H1 (cell line): Measurements from ENCODE around the gene GRM1. TPM values are rescaled to one million over a fixed set of nuclear protein-coding genes. Genes with fewer than 3 reads are reported as not detected.

Source experiments
- CTCF ChIA-PET: fragments of 300-600 bp; sonication (Branson Sonifier 250); formaldehyde crosslinking; loops from one replicate; lab custom pipeline; 2021; ENCODE audit not compliant: partially characterized antibody; lab: Charles Lee
- POLR2A ChIA-PET: fragments of 300-600 bp; sonication (Branson Sonifier 250); formaldehyde crosslinking; loops from one replicate; lab custom pipeline; 2021; ENCODE audit warnings: inconsistent platforms; ENCODE audit not compliant: partially characterized antibody; lab: Charles Lee
- DNase-seq, 2 experiments: peaks; one replicate each; pipeline versions ENCODE4 v3.0.0 to v3.0.0-alpha.2; 2010 to 2022; ENCODE audit warnings: low spot score in 2 of 2, low read depth in 1 of 2, mixed read lengths in 1 of 2
- FAIRE-seq: peaks from 2 replicates; lab custom pipeline; 2011; peaks lifted over from hg19 to GRCh38; lab: Jason Lieb, UNC
- H2AFZ ChIP-seq: 2 replicates; pipeline ENCODE4 v1.8.1; 2012; ENCODE audit warnings: low read length, inconsistent platforms
- H2AK5ac ChIP-seq: 2 replicates; pipeline ENCODE4 v1.6.1; 2013; ENCODE audit warnings: low read depth, low read length
- H2BK120ac ChIP-seq: replicated peaks from 2 replicates; pipeline ENCODE3; 2013; ENCODE audit warnings: low read depth, low read length, inconsistent platforms
- H2BK12ac ChIP-seq: 2 replicates; pipeline ENCODE4 v1.6.1; 2013; ENCODE audit warnings: low read depth, low read length
- H2BK15ac ChIP-seq: 2 replicates; pipeline ENCODE4 v1.6.1; 2013; ENCODE audit warnings: low read length
- H2BK20ac ChIP-seq: 2 replicates; pipeline ENCODE4 v1.6.1; 2013; ENCODE audit warnings: low read length
- H2BK5ac ChIP-seq: 2 replicates; pipeline ENCODE4 v1.6.1; 2013; ENCODE audit warnings: low read depth, low read length
- H3K14ac ChIP-seq: 2 replicates; pipeline ENCODE4 v1.6.1; 2013; ENCODE audit warnings: inconsistent platforms; ENCODE audit not compliant: insufficient read length
- H3K18ac ChIP-seq: 2 replicates; pipeline ENCODE4 v1.6.1; 2013; ENCODE audit warnings: low read length; ENCODE audit errors: extremely low read depth
- H3K23ac ChIP-seq: 2 replicates; pipeline ENCODE4 v1.6.1; 2013; ENCODE audit warnings: inconsistent platforms; ENCODE audit not compliant: insufficient read length
- H3K23me2 ChIP-seq: 2 replicates; pipeline ENCODE4 v1.6.1; 2013; ENCODE audit warnings: low read depth, low read length
- H3K27ac ChIP-seq: 2 replicates; pipeline ENCODE4 v1.6.1; 2011; ENCODE audit warnings: low read depth, low read length, inconsistent platforms
- H3K27me3 ChIP-seq, 4 experiments: replicated peaks in 1 of 4; 1 replicate in 1 of 4; 2 replicates in 3 of 4; pipeline versions ENCODE4 v1.6.1 to v1.8.1; 2011 to 2013; ENCODE audit warnings: low read length in 3 of 4, mild to moderate bottlenecking in 3 of 4, inconsistent platforms in 2 of 4, mixed read lengths in 2 of 4, moderate library complexity in 1 of 4; ENCODE audit not compliant: control insufficient read depth in 3 of 4, insufficient read depth in 3 of 4; ENCODE audit errors: extremely low read depth in 1 of 4
- H3K36me3 ChIP-seq, 4 experiments: 2 replicates each; pipeline versions ENCODE4 v1.6.1 to v1.8.1; 2011 to 2013; ENCODE audit warnings: mild to moderate bottlenecking in 4 of 4, low read length in 3 of 4, moderate library complexity in 2 of 4, control low read depth in 1 of 4, inconsistent platforms in 1 of 4; ENCODE audit not compliant: insufficient read depth in 4 of 4, control insufficient read depth in 2 of 4
- H3K4ac ChIP-seq: replicated peaks from 2 replicates; pipeline ENCODE3; 2013; ENCODE audit warnings: low read length, low read depth, mixed read lengths, inconsistent platforms; ENCODE audit not compliant: insufficient read length
- H3K4me1 ChIP-seq, 4 experiments: replicated peaks in 1 of 4; 1 replicate in 1 of 4; 2 replicates in 3 of 4; pipeline versions ENCODE4 v1.6.1 to v1.8.1; 2011 to 2013; ENCODE audit warnings: low read length in 3 of 4, inconsistent platforms in 2 of 4, mixed read lengths in 1 of 4; ENCODE audit not compliant: insufficient read depth in 4 of 4, control insufficient read depth in 3 of 4
- H3K4me2 ChIP-seq, 2 experiments: 2 replicates each; pipeline versions ENCODE4 v1.6.1 to v1.8.1; 2011 to 2013; ENCODE audit warnings: low read depth in 2 of 2, low read length in 2 of 2, control low read depth in 1 of 2, inconsistent platforms in 1 of 2, mild to moderate bottlenecking in 1 of 2; ENCODE audit not compliant: insufficient read depth in 1 of 2
- H3K4me3 ChIP-seq, 4 experiments: fragments of 200-600, 300-600 bp in 1 of 4; sonication (generic), shearing (Covaris generic), sonication (Bioruptor Twin) in 1 of 4; 2 replicates each; pipeline versions ENCODE4 v1.5.1 to v1.8.1; 2011 to 2016; ENCODE audit warnings: low read length in 4 of 4, low read depth in 3 of 4, control low read depth in 2 of 4, inconsistent platforms in 2 of 4, mild to moderate bottlenecking in 2 of 4, mixed read lengths in 1 of 4, moderate library complexity in 1 of 4; ENCODE audit not compliant: insufficient read depth in 2 of 4; ENCODE audit errors: extremely low read depth in 1 of 4
- H3K56ac ChIP-seq: replicated peaks from 2 replicates; pipeline ENCODE3; 2013; ENCODE audit warnings: low read depth, mild to moderate bottlenecking, mixed read lengths, low read length, inconsistent platforms; ENCODE audit not compliant: insufficient read length
- H3K79me1 ChIP-seq: 2 replicates; pipeline ENCODE4 v1.6.1; 2013; ENCODE audit warnings: low read depth, low read length, control low read depth
- H3K79me2 ChIP-seq, 2 experiments: 2 replicates each; pipeline versions ENCODE4 v1.6.1 to v1.8.1; 2012 to 2013; ENCODE audit warnings: low read length in 2 of 2, mild to moderate bottlenecking in 2 of 2, inconsistent platforms in 1 of 2; ENCODE audit not compliant: insufficient read depth in 2 of 2, control insufficient read depth in 1 of 2
- H3K9ac ChIP-seq, 4 experiments: replicated peaks in 1 of 4; 1 replicate in 1 of 4; 2 replicates in 3 of 4; pipeline versions ENCODE4 v1.6.1 to v1.8.1; 2011 to 2013; ENCODE audit warnings: low read depth in 3 of 4, low read length in 3 of 4, control low read depth in 2 of 4, mild to moderate bottlenecking in 2 of 4, moderate library complexity in 2 of 4, inconsistent platforms in 1 of 4; ENCODE audit errors: extremely low read depth in 1 of 4
- H3K9me3 ChIP-seq, 2 experiments: 2 replicates each; pipeline versions ENCODE4 v1.6.1 to v1.8.1; 2012 to 2013; ENCODE audit warnings: mild to moderate bottlenecking in 2 of 2, moderate library complexity in 2 of 2, control low read depth in 1 of 2, inconsistent platforms in 1 of 2, low read depth in 1 of 2, low read length in 1 of 2, mixed read lengths in 1 of 2; ENCODE audit not compliant: insufficient read depth in 2 of 2
- H4K20me1 ChIP-seq, 2 experiments: replicated peaks in 1 of 2; 2 replicates each; pipeline versions ENCODE3 to v1.8.1; 2011 to 2013; ENCODE audit warnings: inconsistent platforms in 2 of 2, low read length in 2 of 2, mild to moderate bottlenecking in 1 of 2; ENCODE audit not compliant: insufficient read depth in 2 of 2, control insufficient read depth in 1 of 2
- H4K5ac ChIP-seq: 2 replicates; pipeline ENCODE4 v1.6.1; 2013; ENCODE audit warnings: low read length, low read depth, mixed read lengths, inconsistent platforms; ENCODE audit not compliant: insufficient read length
- H4K8ac ChIP-seq: 2 replicates; pipeline ENCODE4 v1.8.0; 2013; ENCODE audit warnings: mild to moderate bottlenecking, moderate library complexity, low read length, inconsistent platforms; ENCODE audit not compliant: insufficient read depth; ENCODE audit errors: extremely low read depth
- H4K91ac ChIP-seq: replicated peaks from 2 replicates; pipeline ENCODE3; 2013; ENCODE audit warnings: low read length, mixed read lengths, inconsistent platforms; ENCODE audit not compliant: insufficient read length
- BCL11A ChIP-seq, 2 experiments: IDR thresholded peaks; one replicate each; pipeline ENCODE4 v1.6.1; 2011; ENCODE audit warnings: low read depth in 2 of 2, low read length in 2 of 2, mild to moderate bottlenecking in 2 of 2
- CHD2 ChIP-seq: IDR thresholded peaks from 2 replicates; pipeline ENCODE4 v1.6.1; 2012; ENCODE audit warnings: low read length, improper control_type of control experiment
- EP300 ChIP-seq, 2 experiments: IDR thresholded peaks; 1 replicate in 1 of 2; 2 replicates in 1 of 2; pipeline ENCODE4 v1.6.1; 2011 to 2012; ENCODE audit warnings: low read depth in 2 of 2, low read length in 2 of 2, mild to moderate bottlenecking in 2 of 2, borderline replicate concordance in 1 of 2, inconsistent platforms in 1 of 2, moderate library complexity in 1 of 2
- PHF8 ChIP-seq: fragments of 200-600 bp; sonication (generic); conservative IDR thresholded peaks from 2 replicates; pipeline ENCODE4 v1.7.1; 2012; ENCODE audit warnings: low read depth, mild to moderate bottlenecking, inconsistent platforms, low read length, moderate library complexity
- POLR2AphosphoS5 ChIP-seq: IDR thresholded peaks from 2 replicates; pipeline ENCODE4 v1.6.1; 2011; ENCODE audit warnings: low read depth, low read length
- POU5F1 ChIP-seq: IDR thresholded peaks from 2 replicates; pipeline ENCODE4 v1.6.1; 2011; ENCODE audit warnings: low read depth, mild to moderate bottlenecking, low read length, moderate library complexity
- RBBP5 ChIP-seq: IDR thresholded peaks from 2 replicates; pipeline ENCODE4 v1.7.1; 2012; ENCODE audit warnings: low read depth, mild to moderate bottlenecking, inconsistent platforms, low read length, moderate library complexity, borderline replicate concordance
- TAF1 ChIP-seq: IDR thresholded peaks from 2 replicates; pipeline ENCODE4 v1.6.1; 2011; ENCODE audit warnings: mild to moderate bottlenecking, low read depth, low read length
- TAF7 ChIP-seq: optimal IDR thresholded peaks from 2 replicates; pipeline ENCODE3; 2011; ENCODE audit warnings: low read depth, mild to moderate bottlenecking, inconsistent platforms, low read length, moderate library complexity, borderline replicate concordance
- TCF12 ChIP-seq: IDR thresholded peaks from 2 replicates; pipeline ENCODE4 v1.6.1; 2011; ENCODE audit warnings: low read depth, mild to moderate bottlenecking, low read length
- WGBS, 2 experiments: shearing (Covaris generic) in 1 of 2; methylation state at CpG; one replicate each; pipeline versions ENCODE4 v1.1.6 to v1.1.7; 2013 to 2015; ENCODE audit warnings: low lambda C conversion rate in 2 of 2, mixed read lengths in 2 of 2, inconsistent platforms in 1 of 2, low coverage in 1 of 2, missing lambda C conversion rate in 1 of 2; ENCODE audit not compliant: insufficient replicate concordance in 2 of 2, insufficient coverage in 1 of 2, insufficient read length in 1 of 2; ENCODE audit errors: extremely low coverage in 1 of 2, missing lambda C conversion rate in 1 of 2; 5-methylcytosine and 5-hydroxymethylcytosine counted together
- polyA plus RNA-seq, 7 experiments: library from polyadenylated mRNA; depleted of rRNA in 3 of 7; stranded (reverse) in 5 of 7; unstranded in 2 of 7; fragments of >200 nt in 5 of 7; fragments of 200-250 nt in 2 of 7; gene quantifications; 1 replicate in 5 of 7; 2 replicates in 1 of 7; 4 replicates in 1 of 7; pipeline versions ENCODE4 v1.2.1 to v1.2.3, GENCODE V29; 2011 to 2013; ENCODE audit warnings: missing spikeins in 2 of 7, mixed read lengths in 2 of 7
- total RNA-seq: library from RNA; stranded (reverse); fragmentation: NEBNext Ultra II Directional; extraction: Animal tissue kit (Norgen Biotek cat#: 25700); gene quantifications from 2 replicates; pipeline ENCODE4 v1.2.1, GENCODE V29; 2021
- TF ChIP-seq, protein P1 (sequence below): IDR thresholded peaks from 2 replicates; pipeline ENCODE4 v1.6.1; 2011; ENCODE audit warnings: low read depth, mild to moderate bottlenecking, low read length; ENCODE audit not compliant: insufficient read depth

The GRM1 gene
- total and polyA plus RNA-seq, 2 of the 8 experiments (the other 6 are each of a cell fraction or from before 2014, with no cell fraction given), result 0.15 to 1.3 TPM

- Histone ChIP-seq H2AK5ac (no peak overlapping the region), H3K27me3 (no peaks in the 10 kb centered on the region), H2BK5ac (no peak overlapping the region), H3K79me1 (no peaks in the 10 kb centered on the region), H3K23ac (no peak overlapping the region), H3K9me3 (no peaks in the 10 kb centered on the region), H4K20me1 (no peaks in the 10 kb centered on the region), H2AFZ (no peak overlapping the region), H3K23me2 (no peaks in the 10 kb centered on the region), H3K4me3 (no peak overlapping the region), H4K8ac (no peak overlapping the region), H3K14ac (no peak overlapping the region), H3K79me2 (no peaks in the 10 kb centered on the region), H3K4me2 (no peak overlapping the region), H3K18ac (no peak overlapping the region), H3K36me3 (no peaks in the 10 kb centered on the region), H2BK20ac (no peak overlapping the region), H3K4ac (no peak overlapping the region), H4K5ac (no peak overlapping the region), H4K91ac (no peak overlapping the region), H2BK15ac (no peak overlapping the region), H3K4me1 (peaks cover 0 to 10% (median 4%) of the 10 kb centered on the region in 4 experiments; a peak in 4 of 7 replicates), H3K27ac (no peak overlapping the region), H3K9ac (no peak overlapping the region), H3K56ac (no peak overlapping the region), H2BK12ac (no peak overlapping the region), H2BK120ac (no peak overlapping the region)
- DNase-seq (no peak), FAIRE-seq (no peak)
- WGBS, 2 experiments, result 93% methylated on average over 3 of the region's 3 CpGs; no CpG with 5 or more reads in 1 of the 2 experiments
- CTCF ChIA-PET, result no interaction called here
- POLR2A ChIA-PET, result no interaction called here
- no peak for TF ChIP-seq PHF8
- TF ChIP-seq EP300 (IDR thresholded peaks at IDR 0.05; ENCODE audit: borderline replicate concordance in 1 of 2, low read depth in 2 of 2, low read length in 2 of 2), result no peak
- TF ChIP-seq BCL11A (IDR thresholded peaks at IDR 0.05; ENCODE audit: low read depth in 2 of 2, low read length in 2 of 2), result no peak
- TF ChIP-seq TAF1, result no peak
- no peak for TF ChIP-seq TAF7
- TF ChIP-seq, protein P1, sequence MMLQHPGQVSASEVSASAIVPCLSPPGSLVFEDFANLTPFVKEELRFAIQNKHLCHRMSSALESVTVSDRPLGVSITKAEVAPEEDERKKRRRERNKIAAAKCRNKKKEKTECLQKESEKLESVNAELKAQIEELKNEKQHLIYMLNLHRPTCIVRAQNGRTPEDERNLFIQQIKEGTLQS, result no peak
- no peak for TF ChIP-seq TCF12
- TF ChIP-seq POLR2AphosphoS5, result no peak
- no peak for TF ChIP-seq CHD2
- no peak for TF ChIP-seq RBBP5
- no peak for TF ChIP-seq POU5F1
Observed at GRCh38 chr6:146358431-146359046, 329.7 kb downstream of the GRM1 start.
